Coronary artery (tissue), 2 donors: ENCODE results near the gene SERGEF.

Source experiments
- DNase-seq: peaks from one replicate; pipeline ENCODE4 v3.0.0-alpha.2; 2017; ENCODE audit warnings: low spot score
- H3K27ac ChIP-seq, 2 donors: fragments of 200-600 bp; sonication (generic); one replicate each; pipeline ENCODE4 v1.5.1; 2016 to 2019
- H3K4me3 ChIP-seq: fragments of 200-600 bp; sonication (generic); 2 replicates; pipeline ENCODE4 v1.5.1; 2016; ENCODE audit warnings: mild to moderate bottlenecking, moderate library complexity
- TF ChIP-seq, protein P1 (sequence below): fragments of 200-600 bp; sonication (generic); IDR thresholded peaks from one replicate; pipeline ENCODE4 v1.5.1; 2019; ENCODE audit warnings: antibody characterized with exemption

SERGEF gene

DNA sequence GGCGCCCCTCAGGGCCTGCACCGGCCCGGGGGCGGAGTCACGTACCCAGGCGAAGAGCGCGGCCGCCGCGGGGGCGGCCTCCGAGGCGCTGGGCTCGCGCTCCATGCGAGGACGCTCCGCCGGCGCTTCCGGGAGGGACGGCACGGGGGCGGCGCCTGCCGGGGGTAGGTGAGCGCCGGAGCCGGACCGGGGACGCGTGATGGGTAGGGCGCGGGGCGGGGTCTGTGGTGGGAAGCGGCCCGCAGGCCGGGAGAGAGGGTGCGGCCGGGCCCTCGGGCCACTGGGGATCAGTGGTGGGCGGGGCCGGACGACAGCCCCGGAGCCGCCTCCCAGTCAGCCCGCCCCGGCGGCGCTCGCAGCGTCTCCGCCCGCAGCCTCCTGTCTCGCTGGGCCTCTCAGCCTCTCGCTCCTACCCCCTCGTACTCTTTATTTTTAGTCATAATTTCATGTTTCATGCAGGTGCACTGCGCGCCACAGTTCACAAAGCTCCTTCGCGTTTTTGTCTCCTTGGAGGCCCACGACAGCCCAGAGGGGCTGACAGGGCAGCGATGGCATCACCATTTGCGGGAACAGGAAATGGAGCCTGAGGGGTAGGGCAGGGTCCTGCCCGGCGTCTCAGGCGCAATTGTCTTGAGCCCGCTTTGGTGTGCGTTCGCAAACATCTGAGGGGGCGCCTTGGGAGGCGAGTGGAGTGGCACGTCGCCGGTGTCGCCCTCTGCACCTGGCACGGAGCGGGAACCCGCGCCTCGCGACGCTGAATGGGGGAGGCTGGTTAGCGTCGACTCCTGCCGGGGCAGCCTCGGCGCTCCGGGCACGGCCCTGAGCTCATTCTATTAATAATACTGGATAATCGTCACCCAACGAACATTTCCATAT, at the start of gene SERGEF:
Gene SERGEF (minus strand): TSS at position 142 of the 876 bp plus-strand sequence. CDS start 37 bp downstream, at position 105.
- TF ChIP-seq, protein P1, sequence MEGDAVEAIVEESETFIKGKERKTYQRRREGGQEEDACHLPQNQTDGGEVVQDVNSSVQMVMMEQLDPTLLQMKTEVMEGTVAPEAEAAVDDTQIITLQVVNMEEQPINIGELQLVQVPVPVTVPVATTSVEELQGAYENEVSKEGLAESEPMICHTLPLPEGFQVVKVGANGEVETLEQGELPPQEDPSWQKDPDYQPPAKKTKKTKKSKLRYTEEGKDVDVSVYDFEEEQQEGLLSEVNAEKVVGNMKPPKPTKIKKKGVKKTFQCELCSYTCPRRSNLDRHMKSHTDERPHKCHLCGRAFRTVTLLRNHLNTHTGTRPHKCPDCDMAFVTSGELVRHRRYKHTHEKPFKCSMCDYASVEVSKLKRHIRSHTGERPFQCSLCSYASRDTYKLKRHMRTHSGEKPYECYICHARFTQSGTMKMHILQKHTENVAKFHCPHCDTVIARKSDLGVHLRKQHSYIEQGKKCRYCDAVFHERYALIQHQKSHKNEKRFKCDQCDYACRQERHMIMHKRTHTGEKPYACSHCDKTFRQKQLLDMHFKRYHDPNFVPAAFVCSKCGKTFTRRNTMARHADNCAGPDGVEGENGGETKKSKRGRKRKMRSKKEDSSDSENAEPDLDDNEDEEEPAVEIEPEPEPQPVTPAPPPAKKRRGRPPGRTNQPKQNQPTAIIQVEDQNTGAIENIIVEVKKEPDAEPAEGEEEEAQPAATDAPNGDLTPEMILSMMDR: no peak
- Histone ChIP-seq H3K4me3 (peak within 1 kb of the TSS; percentile 89), H3K27ac (peak within 1 kb of the TSS; percentile 87 to 96)
- DNase-seq: peak; percentile 93

DNA sequence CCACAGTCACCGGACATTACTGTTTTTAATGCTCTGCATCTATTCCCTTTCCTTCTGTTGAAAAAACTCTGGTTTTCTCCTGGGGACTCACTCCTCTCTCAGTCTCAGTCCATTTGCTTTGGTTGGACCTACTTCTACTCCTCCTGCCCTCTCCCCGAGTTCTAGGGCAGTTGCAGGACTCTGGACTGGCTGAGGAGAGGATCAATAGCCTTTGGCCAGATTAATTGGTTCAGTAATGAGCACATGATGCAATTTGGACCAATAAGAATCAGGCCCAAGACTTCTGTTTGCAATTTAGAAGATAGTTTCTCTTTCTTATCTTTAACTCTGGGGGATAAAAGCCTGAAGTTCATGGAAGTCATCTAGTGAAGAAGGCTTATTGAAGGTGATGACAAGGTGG, 48.5 kb upstream of the SERGEF start:
- no peak overlapping the region for H3K4me3 ChIP-seq
- DNase-seq: no peak
- TF ChIP-seq, protein P1: no peak
- H3K27ac ChIP-seq: no peak overlapping the region

DNA sequence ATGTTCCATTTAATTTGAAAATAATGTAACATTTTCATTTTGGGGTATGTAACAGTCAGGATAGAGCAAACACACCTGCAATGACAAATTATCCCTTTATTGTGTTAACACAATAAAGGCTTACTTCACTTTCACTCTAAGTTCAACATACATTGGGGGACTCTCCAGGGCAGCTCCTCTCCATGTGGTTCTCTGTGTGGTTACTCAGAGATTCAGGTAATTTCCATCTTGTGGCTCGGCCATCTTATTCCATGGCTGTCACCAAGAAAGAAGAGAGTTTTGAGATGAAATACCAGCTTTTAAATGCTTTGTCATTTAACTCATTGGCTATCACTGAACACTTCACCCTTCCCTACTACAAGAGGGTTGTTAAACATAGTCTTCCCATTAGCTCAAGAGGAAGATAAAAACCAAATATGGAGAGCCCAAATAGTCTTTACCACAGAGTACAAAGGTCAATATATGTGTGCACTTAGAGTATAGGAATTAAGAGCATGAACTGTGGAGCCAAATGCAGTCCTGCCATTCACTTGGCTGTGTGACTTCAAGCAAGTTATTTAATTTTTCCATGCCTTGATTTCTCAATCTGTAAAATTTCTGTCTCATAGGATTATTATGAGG, 43.8 kb upstream of the SERGEF start:
- Histone ChIP-seq H3K27ac (peak overlapping the region in 1 of 2 donors; percentile 21), H3K4me3 (no peak overlapping the region)
- no peak for DNase-seq
- TF ChIP-seq, protein P1: no peak

DNA sequence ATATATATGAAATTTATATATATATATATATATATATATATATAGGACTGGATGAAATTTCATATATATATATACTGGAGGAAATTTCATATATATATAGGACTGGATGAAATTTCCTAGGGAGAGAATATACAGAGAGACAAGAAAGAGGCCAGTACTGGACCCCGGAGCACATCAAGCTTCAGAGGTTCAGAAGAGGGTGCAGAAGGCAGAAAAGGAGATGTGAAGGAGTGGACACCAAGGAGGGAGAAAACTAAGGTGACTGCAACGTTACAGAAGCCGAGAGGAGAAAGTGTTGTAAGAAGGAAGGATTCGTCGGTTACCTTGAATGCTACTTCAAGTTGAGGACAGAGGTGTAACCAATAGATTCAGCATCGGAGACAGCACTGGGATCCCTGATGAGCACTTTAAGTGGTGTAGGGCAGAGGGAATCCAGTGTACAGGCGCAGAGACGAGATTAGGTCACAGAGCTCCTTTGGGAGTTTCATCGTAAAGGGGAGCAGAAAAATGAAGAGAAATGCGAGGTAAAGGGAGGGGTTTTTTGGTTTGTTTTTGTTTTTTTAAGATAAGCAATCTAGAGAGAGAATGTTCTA, 41.8 kb upstream of the SERGEF start:
- H3K4me3 ChIP-seq: no peak overlapping the region
- no peak for DNase-seq
- H3K27ac ChIP-seq: no peak overlapping the region
- TF ChIP-seq, protein P1: no peak

DNA sequence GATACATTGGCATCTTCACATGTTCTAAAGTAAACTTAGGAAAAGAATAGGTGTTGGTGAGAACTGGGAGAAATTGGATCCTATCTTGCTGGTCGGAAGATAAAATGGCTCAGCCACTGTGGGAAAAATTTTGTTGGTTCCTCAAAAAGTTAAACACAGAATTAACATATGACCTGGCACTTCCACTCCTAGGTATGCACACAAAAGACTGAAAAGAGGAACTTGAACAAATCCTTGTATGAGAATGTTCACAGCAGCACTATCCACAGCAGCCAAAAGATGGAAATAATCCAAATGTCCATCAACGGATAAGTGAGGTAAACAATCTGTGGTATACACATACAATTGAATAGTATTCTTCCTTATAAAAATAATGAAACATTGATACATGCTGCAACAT, 38.0 kb upstream of the SERGEF start:
- TF ChIP-seq, protein P1: no peak
- no peak for DNase-seq
- Histone ChIP-seq H3K4me3 (no peak overlapping the region), H3K27ac (no peak overlapping the region)

DNA sequence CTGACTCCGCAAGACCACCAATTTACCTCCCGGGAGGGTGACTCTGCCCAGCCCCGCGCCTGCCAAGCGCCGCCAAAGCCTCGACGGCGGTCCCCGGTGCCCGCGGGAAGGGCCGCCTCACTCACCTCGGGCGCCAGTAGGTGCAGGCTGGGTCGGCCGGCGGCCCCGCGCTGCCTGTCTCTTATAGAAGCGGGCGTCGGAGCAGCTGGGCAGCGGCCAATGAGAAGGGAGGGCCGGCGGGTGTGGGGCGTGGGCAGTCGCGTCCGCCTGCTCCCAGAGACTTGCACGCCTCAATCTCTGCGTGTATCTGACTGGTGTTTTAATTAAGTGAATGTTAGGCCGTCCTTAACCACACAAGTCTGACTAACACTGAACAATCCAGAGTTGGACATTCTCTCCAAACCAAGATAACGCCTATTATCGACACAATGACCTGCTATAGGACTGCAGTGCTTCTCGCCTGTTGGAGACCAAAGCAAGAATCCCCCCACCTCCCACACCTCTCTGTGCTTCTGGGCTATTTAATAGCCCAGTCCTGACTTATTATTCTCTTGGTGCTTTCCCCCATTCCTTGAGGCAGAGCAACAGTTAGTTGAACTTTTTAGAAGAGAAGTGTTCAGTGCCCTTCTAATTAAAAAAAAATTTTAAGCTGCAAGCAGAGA, 33.4 kb upstream of the SERGEF start, which contains the start of gene TPH1:
Gene TPH1 (minus strand): TSS at position 154 of the 662 bp plus-strand sequence. CDS start 5,507 bp downstream, outside the sequence.
- TF ChIP-seq, protein P1: no peak
- Histone ChIP-seq H3K4me3 (peak within 1 kb of the TSS; percentile 62), H3K27ac (peak within 1 kb of the TSS in 1 of 2 donors; percentile 39)
- no peak for DNase-seq
